HS-27A (cell line): ENCODE results near the gene FAM72D.
"Not testable (repeated sequence)": the region's sequence is repeated elsewhere in the genome, so short reads cannot be mapped to it uniquely, and the experiment has no call there.

Experiments
- DNase-seq: peaks from one replicate; pipeline ENCODE4 v3.0.0-alpha.2; 2012; ENCODE audit warnings: low read depth, missing footprints

The FAM72D gene

DNA sequence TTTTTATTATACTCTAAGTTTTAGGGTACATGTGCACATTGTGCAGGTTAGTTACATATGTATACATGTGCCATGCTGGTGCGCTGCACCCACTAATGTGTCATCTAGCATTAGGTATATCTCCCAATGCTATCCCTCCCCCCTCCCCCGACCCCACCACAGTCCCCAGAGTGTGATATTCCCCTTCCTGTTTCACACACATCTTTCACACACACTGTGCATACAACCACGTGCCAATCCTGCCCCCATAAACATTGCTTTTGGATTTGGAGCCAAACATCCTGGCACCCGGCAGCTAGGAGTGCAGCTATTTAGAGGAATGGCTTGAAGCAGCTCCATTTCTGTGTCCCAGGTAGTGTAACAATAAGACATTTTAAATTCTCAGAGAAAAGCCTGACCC is 51.4 kb downstream of the FAM72D start:
- DNase-seq, result not testable (repeated sequence)

- DNase-seq, result not testable (repeated sequence)
Measured at GRCh38 chr1:145155421-145155820, 59.6 kb downstream of the FAM72D start.

GRCh38 chr1:145155873-145156272 is 60.1 kb downstream of the FAM72D start:
- DNase-seq, result not testable (repeated sequence)

- DNase-seq, result not testable (repeated sequence)
Measured at GRCh38 chr1:145156891-145157610, 61.3 kb downstream of the FAM72D start.

DNA sequence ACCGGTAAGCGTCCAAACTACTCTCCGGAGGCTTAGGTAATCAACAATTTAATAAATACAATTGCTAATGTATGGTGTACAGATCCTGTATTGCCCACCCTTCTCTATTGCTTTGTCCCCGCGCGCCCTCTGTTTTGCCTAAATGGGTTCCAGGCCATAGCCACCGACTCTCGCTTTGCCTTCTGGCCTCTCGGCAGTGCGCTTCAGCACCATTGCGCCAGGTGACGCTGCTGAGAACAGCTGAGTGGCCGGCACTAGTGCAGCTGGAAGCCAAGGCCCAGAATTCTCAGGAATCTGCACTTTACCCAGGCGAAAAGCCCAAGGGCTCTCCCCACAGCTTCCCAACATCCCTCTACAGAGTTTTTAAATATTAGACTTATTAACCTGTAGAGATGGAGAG is 61.9 kb downstream of the FAM72D start:
- not testable (repeated sequence) for DNase-seq

DNA sequence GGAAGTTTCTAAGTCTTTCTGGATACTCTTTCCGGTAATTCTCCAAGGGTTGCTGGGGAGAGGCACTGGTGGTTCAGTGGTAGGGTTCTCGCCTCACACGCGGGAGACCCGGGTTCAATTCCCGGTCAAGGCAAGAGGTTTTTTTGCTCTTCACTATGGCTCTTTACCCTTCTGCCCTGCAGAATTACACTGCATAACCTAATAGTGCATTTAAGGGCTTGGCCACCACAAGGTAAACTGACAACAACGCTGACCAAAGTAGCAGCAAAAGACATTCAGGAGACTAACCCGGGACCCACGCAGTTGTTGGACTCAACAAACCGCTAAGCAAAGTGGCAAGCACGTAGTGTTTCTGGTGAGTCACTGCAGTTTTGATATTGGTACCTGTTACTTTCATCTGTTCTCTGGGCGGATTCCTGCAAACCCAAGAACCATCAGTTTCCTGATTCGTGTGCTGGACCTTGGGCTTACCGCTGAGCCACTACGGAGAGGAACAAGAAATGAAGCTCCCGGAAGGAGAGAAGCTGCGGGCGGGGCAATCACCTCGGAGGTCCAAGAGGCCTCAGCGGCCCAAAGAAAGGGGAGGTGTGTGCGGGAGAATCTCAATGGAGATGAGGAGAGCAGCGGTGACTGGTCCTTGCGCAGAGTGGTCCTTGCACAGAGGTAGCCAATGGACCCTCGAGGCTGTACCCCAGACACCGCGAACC is 65.4 kb downstream of the FAM72D start:
- DNase-seq, result not testable (repeated sequence)
